CD4-positive, CD25-positive, alpha-beta regulatory T cell (primary cell): ENCODE results near the gene LRRC28. TPM values are rescaled to one million over a fixed set of nuclear protein-coding genes. Genes with fewer than 3 reads are reported as not detected.

ENCODE experiments used
- ATAC-seq, 2 donors: fragments of 150-1000 bp; cut with Tn5 transposase; one replicate each; pipeline ENCODE4 v1.10.0; 2021; ENCODE audit warnings: low read depth in 2 of 2, moderate number of reproducible peaks in 2 of 2, moderate library complexity in 1 of 2
- DNase-seq, 3 donors: peaks; one replicate each; pipeline versions ENCODE4 v3.0.0 to v3.0.0-alpha.2; 2012 to 2022; ENCODE audit warnings: mixed read lengths in 1 of 3
- H3K27ac ChIP-seq: one replicate; pipeline ENCODE4 v1.7.0; 2013; ENCODE audit warnings: mild to moderate bottlenecking, low read length; ENCODE audit not compliant: insufficient read depth, poor library complexity, severe bottlenecking
- H3K27me3 ChIP-seq: one replicate; pipeline ENCODE4 v1.7.0; 2013; ENCODE audit warnings: low read length; ENCODE audit not compliant: control insufficient read depth, insufficient read depth
- H3K36me3 ChIP-seq: one replicate; pipeline ENCODE4 v1.7.0; 2013; ENCODE audit warnings: mild to moderate bottlenecking, low read length, moderate library complexity; ENCODE audit not compliant: control insufficient read depth, insufficient read depth
- H3K4me1 ChIP-seq: 2 replicates; pipeline ENCODE4 v1.7.0; 2013; ENCODE audit warnings: mild to moderate bottlenecking, low read length; ENCODE audit not compliant: insufficient read depth, control insufficient read depth, poor library complexity, severe bottlenecking
- H3K4me3 ChIP-seq: one replicate; pipeline ENCODE4 v1.7.0; 2013; ENCODE audit warnings: low read depth, mild to moderate bottlenecking, low read length, moderate library complexity
- H3K9me3 ChIP-seq, 2 experiments: 1 replicate in 1 of 2; 2 replicates in 1 of 2; pipeline ENCODE4 v1.7.0; 2013; ENCODE audit warnings: low read length in 2 of 2, mild to moderate bottlenecking in 1 of 2, moderate library complexity in 1 of 2; ENCODE audit not compliant: control insufficient read depth in 2 of 2
- H3K27ac Mint-ChIP-seq, 3 donors: one replicate each; pipeline ENCODE4 v1.8.0; 2020 to 2022; ENCODE audit warnings: mild to moderate bottlenecking in 3 of 3, mixed read lengths in 3 of 3, moderate library complexity in 2 of 3
- H3K27me3 Mint-ChIP-seq: one replicate; pipeline ENCODE4 v1.8.0; 2022; ENCODE audit warnings: mild to moderate bottlenecking, mixed read lengths
- H3K36me3 Mint-ChIP-seq: one replicate; pipeline ENCODE4 v1.8.0; 2020; ENCODE audit warnings: mixed read lengths
- H3K4me1 Mint-ChIP-seq, 4 donors: one replicate each; pipeline ENCODE4 v1.8.0; 2020 to 2022; ENCODE audit warnings: mixed read lengths in 4 of 4, mild to moderate bottlenecking in 1 of 4
- H3K4me3 Mint-ChIP-seq, 4 donors: one replicate each; pipeline ENCODE4 v1.8.0; 2020 to 2022; ENCODE audit warnings: mild to moderate bottlenecking in 4 of 4, mixed read lengths in 4 of 4, moderate library complexity in 3 of 4
- H3K9me3 Mint-ChIP-seq, 7 donors: one replicate each; pipeline ENCODE4 v1.8.0; 2020 to 2022; ENCODE audit warnings: mixed read lengths in 7 of 7, mild to moderate bottlenecking in 3 of 7, moderate library complexity in 2 of 7
- polyA plus RNA-seq, 4 donors: library from polyadenylated mRNA; unstranded; fragments of 300-500 nt; fragmentation: Illumina TruSeq; gene quantifications; one replicate each; pipeline ENCODE4 v1.2.3, GENCODE V29; 2021
- total RNA-seq: library from RNA; stranded (reverse); gene quantifications from one replicate; pipeline ENCODE4 v1.2.3, GENCODE V29; 2022

The LRRC28 gene
- total and polyA plus RNA-seq, 5 donors from 2014 or later, result 12.5 to 43.3 (median 29.3) TPM

GRCh38 chr15:99409097-99409473, 157.8 kb downstream of the LRRC28 start:
- H3K4me1 Mint-ChIP-seq, result peaks cover 0 to 21% (median 0%) of the 10 kb centered on the region in 4 donors
- Histone ChIP-seq H3K27ac (no peak overlapping the region), H3K4me1 (no peaks in the 10 kb centered on the region), H3K4me3 (no peak overlapping the region), H3K36me3 (no peaks in the 10 kb centered on the region), H3K27me3 (no peaks in the 10 kb centered on the region), H3K9me3 (no peaks in the 10 kb centered on the region)
- ATAC-seq, result peak; percentile 42 to 71
- H3K27me3 Mint-ChIP-seq, result peaks cover 6% of the 10 kb centered on the region
- peak overlapping the region in 2 of 3 donors; percentile 17 to 55 for H3K27ac Mint-ChIP-seq
- no peaks in the 10 kb centered on the region for H3K36me3 Mint-ChIP-seq
- H3K9me3 Mint-ChIP-seq, result no peaks in the 10 kb centered on the region
- peak in 1 of 3 donors; percentile 71 for DNase-seq
- no peak overlapping the region for H3K4me3 Mint-ChIP-seq

GRCh38 chr15:99409560-99409959, 158.3 kb downstream of the LRRC28 start:
- H3K9me3 Mint-ChIP-seq, result no peaks in the 10 kb centered on the region
- peak overlapping the region in 1 of 3 donors; percentile 17 for H3K27ac Mint-ChIP-seq
- Histone ChIP-seq H3K4me1 (no peaks in the 10 kb centered on the region), H3K9me3 (no peaks in the 10 kb centered on the region), H3K4me3 (no peak overlapping the region), H3K36me3 (no peaks in the 10 kb centered on the region), H3K27ac (no peak overlapping the region), H3K27me3 (no peaks in the 10 kb centered on the region)
- DNase-seq, result no peak
- no peak for ATAC-seq
- peaks cover 6% of the 10 kb centered on the region for H3K27me3 Mint-ChIP-seq
- H3K36me3 Mint-ChIP-seq, result no peaks in the 10 kb centered on the region
- H3K4me1 Mint-ChIP-seq, result peaks cover 0 to 21% (median 0%) of the 10 kb centered on the region in 4 donors
- no peak overlapping the region for H3K4me3 Mint-ChIP-seq

- H3K27me3 Mint-ChIP-seq, result no peaks in the 10 kb centered on the region
- Histone ChIP-seq H3K36me3 (no peaks in the 10 kb centered on the region), H3K27me3 (no peaks in the 10 kb centered on the region), H3K27ac (no peak overlapping the region), H3K4me3 (no peak overlapping the region), H3K9me3 (no peaks in the 10 kb centered on the region), H3K4me1 (no peaks in the 10 kb centered on the region)
- no peak overlapping the region for H3K4me3 Mint-ChIP-seq
- H3K4me1 Mint-ChIP-seq, result peaks cover 0 to 21% (median 0%) of the 10 kb centered on the region in 4 donors
- H3K36me3 Mint-ChIP-seq, result no peaks in the 10 kb centered on the region
- DNase-seq, result no peak
- peak overlapping the region in 2 of 3 donors; percentile 9 to 70 for H3K27ac Mint-ChIP-seq
- ATAC-seq, result no peak
- no peaks in the 10 kb centered on the region for H3K9me3 Mint-ChIP-seq
These were observed 159.2 kb downstream of the LRRC28 start for GRCh38 chr15:99410477-99410876.

- no peaks in the 10 kb centered on the region for H3K27me3 ChIP-seq
- Mint-ChIP-seq H3K36me3 (no peaks in the 10 kb centered on the region), H3K9me3 (no peaks in the 10 kb centered on the region), H3K4me3 (no peak overlapping the region), H3K4me1 (peaks cover 0 to 19% (median 0%) of the 10 kb centered on the region in 4 donors), H3K27me3 (no peaks in the 10 kb centered on the region), H3K27ac (no peak overlapping the region)
- H3K36me3 ChIP-seq, result no peaks in the 10 kb centered on the region
- DNase-seq (no peak), ATAC-seq (no peak)
- no peaks in the 10 kb centered on the region for H3K4me1 ChIP-seq
- H3K9me3 ChIP-seq, result no peaks in the 10 kb centered on the region
- no peak overlapping the region for H3K27ac ChIP-seq
- H3K4me3 ChIP-seq, result no peak overlapping the region
These were observed 160.0 kb downstream of the LRRC28 start for GRCh38 chr15:99411234-99411633.

- Mint-ChIP-seq H3K4me3 (no peak overlapping the region), H3K36me3 (no peaks in the 10 kb centered on the region), H3K9me3 (no peaks in the 10 kb centered on the region), H3K27me3 (no peaks in the 10 kb centered on the region), H3K4me1 (peaks cover 0 to 19% (median 0%) of the 10 kb centered on the region in 4 donors), H3K27ac (peak overlapping the region in 2 of 3 donors; percentile 32 to 49)
- DNase-seq (no peak), ATAC-seq (no peak)
- Histone ChIP-seq H3K36me3 (no peaks in the 10 kb centered on the region), H3K4me3 (no peak overlapping the region), H3K4me1 (no peaks in the 10 kb centered on the region), H3K27me3 (no peaks in the 10 kb centered on the region), H3K27ac (no peak overlapping the region), H3K9me3 (no peaks in the 10 kb centered on the region)
These were observed 160.8 kb downstream of the LRRC28 start for GRCh38 chr15:99412082-99412481.

- no peak for ATAC-seq
- no peak overlapping the region for H3K4me3 ChIP-seq
- no peaks in the 10 kb centered on the region for H3K36me3 Mint-ChIP-seq
- H3K36me3 ChIP-seq, result no peaks in the 10 kb centered on the region
- H3K9me3 Mint-ChIP-seq, result no peaks in the 10 kb centered on the region
- no peak overlapping the region for H3K27ac ChIP-seq
- H3K9me3 ChIP-seq, result no peaks in the 10 kb centered on the region
- H3K4me3 Mint-ChIP-seq, result no peak overlapping the region
- H3K27ac Mint-ChIP-seq, result no peak overlapping the region
- DNase-seq, result no peak
- H3K27me3 ChIP-seq, result no peaks in the 10 kb centered on the region
- no peaks in the 10 kb centered on the region for H3K27me3 Mint-ChIP-seq
- peaks cover 0 to 17% (median 0%) of the 10 kb centered on the region in 4 donors for H3K4me1 Mint-ChIP-seq
- no peaks in the 10 kb centered on the region for H3K4me1 ChIP-seq
These were observed 161.3 kb downstream of the LRRC28 start for GRCh38 chr15:99412626-99413025.

GRCh38 chr15:99413955-99414754, 162.9 kb downstream of the LRRC28 start:
- Histone ChIP-seq H3K27ac (no peak overlapping the region), H3K36me3 (no peaks in the 10 kb centered on the region), H3K4me1 (no peaks in the 10 kb centered on the region), H3K27me3 (no peaks in the 10 kb centered on the region), H3K9me3 (no peaks in the 10 kb centered on the region), H3K4me3 (no peak overlapping the region)
- peaks cover 0 to 5% (median 0%) of the 10 kb centered on the region in 4 donors for H3K4me1 Mint-ChIP-seq
- H3K36me3 Mint-ChIP-seq, result no peaks in the 10 kb centered on the region
- no peak overlapping the region for H3K4me3 Mint-ChIP-seq
- ATAC-seq (no peak), DNase-seq (no peak)
- no peaks in the 10 kb centered on the region for H3K9me3 Mint-ChIP-seq
- H3K27me3 Mint-ChIP-seq, result no peaks in the 10 kb centered on the region
- H3K27ac Mint-ChIP-seq, result no peak overlapping the region
